OCI-LY3 (cell line): ENCODE measurements around the gene GALNS.

Experiments
- H2AFZ ChIP-seq: fragments of 200-600, 300-600 bp; shearing (Covaris generic); 2 replicates; pipeline ENCODE4 v1.6.0; 2014; ENCODE audit warnings: antibody characterized with exemption, low read depth, low read length
- H3K27ac ChIP-seq: fragments of 200-600, 300-600 bp; sonication (generic); 2 replicates; pipeline ENCODE4 v1.5.1; 2014; ENCODE audit warnings: mild to moderate bottlenecking, low read length, moderate library complexity, mixed read lengths
- H3K27me3 ChIP-seq: fragments of 200-600, 300-600 bp; sonication (generic); 2 replicates; pipeline ENCODE4 v1.6.1; 2014; ENCODE audit warnings: low read depth, low read length, mixed read lengths
- H3K36me3 ChIP-seq: fragments of 200-600, 300-600 bp; sonication (generic); replicated peaks from 2 replicates; pipeline ENCODE3; 2014; ENCODE audit warnings: low read depth, low read length, mixed read lengths
- H3K4me1 ChIP-seq: fragments of 300-600, 200-600 bp; sonication (generic); 2 replicates; pipeline ENCODE4 v1.6.1; 2014; ENCODE audit warnings: low read length, mixed read lengths
- H3K4me2 ChIP-seq: fragments of 200-600, 300-600 bp; sonication (generic); 2 replicates; pipeline ENCODE4 v1.6.1; 2014; ENCODE audit warnings: low read length, mixed read lengths
- H3K4me3 ChIP-seq: fragments of 300-600, 200-600 bp; sonication (generic); 2 replicates; pipeline ENCODE4 v1.5.1; 2014; ENCODE audit warnings: antibody characterized with exemption, mild to moderate bottlenecking, low read length, moderate library complexity
- H3K79me2 ChIP-seq: fragments of 300-600, 200-600 bp; shearing (Covaris generic); 2 replicates; pipeline ENCODE4 v1.6.1; 2014; ENCODE audit warnings: mild to moderate bottlenecking, low read length, mixed read lengths
- H3K9ac ChIP-seq: fragments of 300-600, 200-600 bp; shearing (Covaris generic); 2 replicates; pipeline ENCODE4 v1.6.0; 2014; ENCODE audit warnings: mild to moderate bottlenecking, low read length, moderate library complexity
- H3K9me3 ChIP-seq: fragments of 200-600, 300-600 bp; shearing (Covaris generic); 2 replicates; pipeline ENCODE4 v1.6.1; 2014; ENCODE audit warnings: low read length, mixed read lengths; ENCODE audit not compliant: insufficient read depth
- H4K20me1 ChIP-seq: fragments of 200-600, 300-600 bp; sonication (generic); 2 replicates; pipeline ENCODE4 v1.6.1; 2016; ENCODE audit warnings: low read length, mixed read lengths; ENCODE audit not compliant: insufficient read depth
- EZH2phosphoT487 ChIP-seq: fragments of 200-600 bp; shearing (Covaris generic); IDR thresholded peaks from 2 replicates; pipeline ENCODE4 v1.6.1; 2018; ENCODE audit warnings: antibody characterized with exemption, mixed run types, low read depth
- TF ChIP-seq, protein P1 (sequence below): fragments of 200-600, 300-600 bp; sonication (generic); IDR thresholded peaks from 2 replicates; pipeline ENCODE4 v1.5.1; 2014; ENCODE audit warnings: antibody characterized with exemption, low read length, low read depth

Gene GALNS

DNA sequence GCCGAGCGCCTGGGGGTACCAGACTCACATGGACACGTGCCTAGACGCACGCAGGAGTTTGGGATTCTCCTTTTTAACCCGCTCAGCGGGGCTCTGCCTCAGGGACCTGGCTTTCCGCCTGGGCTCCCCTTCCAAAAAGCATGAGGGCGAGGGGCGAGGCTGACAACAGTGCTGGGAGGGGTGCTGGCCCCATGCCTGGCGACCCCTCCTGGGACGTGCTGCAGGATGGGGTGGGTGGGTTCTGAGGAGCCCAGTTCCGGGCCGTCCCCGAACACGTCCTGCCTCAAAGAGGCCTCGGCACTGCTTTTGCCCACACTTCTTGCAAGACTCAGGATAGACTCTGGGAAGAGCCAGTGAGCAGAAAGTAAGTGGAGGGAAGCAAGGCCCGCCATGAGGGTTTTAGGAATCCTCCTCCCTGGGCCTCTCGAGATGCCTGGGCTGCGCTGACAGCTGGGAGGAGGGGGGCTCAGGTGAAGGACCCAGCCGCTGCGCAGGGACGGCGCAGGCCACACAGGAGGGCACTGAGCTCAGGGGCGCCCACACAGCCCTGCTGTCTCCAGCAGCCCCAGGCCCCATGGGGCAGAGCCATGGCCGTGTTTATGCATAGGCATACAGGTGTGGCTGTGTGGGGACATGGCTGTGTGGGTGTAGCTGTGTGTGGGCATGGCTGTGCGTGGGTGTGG is 25.1 kb upstream of the GALNS start:
- Histone ChIP-seq H3K27ac (no peak overlapping the region), H3K9ac (no peak overlapping the region), H4K20me1 (no peaks in the 10 kb centered on the region), H2AFZ (no peak overlapping the region), H3K27me3 (no peaks in the 10 kb centered on the region), H3K9me3 (no peaks in the 10 kb centered on the region), H3K4me2 (no peak overlapping the region), H3K79me2 (no peaks in the 10 kb centered on the region), H3K36me3 (peaks cover 66% of the 10 kb centered on the region), H3K4me3 (no peak overlapping the region), H3K4me1 (no peaks in the 10 kb centered on the region)
- TF ChIP-seq, protein P1, sequence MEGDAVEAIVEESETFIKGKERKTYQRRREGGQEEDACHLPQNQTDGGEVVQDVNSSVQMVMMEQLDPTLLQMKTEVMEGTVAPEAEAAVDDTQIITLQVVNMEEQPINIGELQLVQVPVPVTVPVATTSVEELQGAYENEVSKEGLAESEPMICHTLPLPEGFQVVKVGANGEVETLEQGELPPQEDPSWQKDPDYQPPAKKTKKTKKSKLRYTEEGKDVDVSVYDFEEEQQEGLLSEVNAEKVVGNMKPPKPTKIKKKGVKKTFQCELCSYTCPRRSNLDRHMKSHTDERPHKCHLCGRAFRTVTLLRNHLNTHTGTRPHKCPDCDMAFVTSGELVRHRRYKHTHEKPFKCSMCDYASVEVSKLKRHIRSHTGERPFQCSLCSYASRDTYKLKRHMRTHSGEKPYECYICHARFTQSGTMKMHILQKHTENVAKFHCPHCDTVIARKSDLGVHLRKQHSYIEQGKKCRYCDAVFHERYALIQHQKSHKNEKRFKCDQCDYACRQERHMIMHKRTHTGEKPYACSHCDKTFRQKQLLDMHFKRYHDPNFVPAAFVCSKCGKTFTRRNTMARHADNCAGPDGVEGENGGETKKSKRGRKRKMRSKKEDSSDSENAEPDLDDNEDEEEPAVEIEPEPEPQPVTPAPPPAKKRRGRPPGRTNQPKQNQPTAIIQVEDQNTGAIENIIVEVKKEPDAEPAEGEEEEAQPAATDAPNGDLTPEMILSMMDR: no peak
- no peak for TF ChIP-seq EZH2phosphoT487

DNA sequence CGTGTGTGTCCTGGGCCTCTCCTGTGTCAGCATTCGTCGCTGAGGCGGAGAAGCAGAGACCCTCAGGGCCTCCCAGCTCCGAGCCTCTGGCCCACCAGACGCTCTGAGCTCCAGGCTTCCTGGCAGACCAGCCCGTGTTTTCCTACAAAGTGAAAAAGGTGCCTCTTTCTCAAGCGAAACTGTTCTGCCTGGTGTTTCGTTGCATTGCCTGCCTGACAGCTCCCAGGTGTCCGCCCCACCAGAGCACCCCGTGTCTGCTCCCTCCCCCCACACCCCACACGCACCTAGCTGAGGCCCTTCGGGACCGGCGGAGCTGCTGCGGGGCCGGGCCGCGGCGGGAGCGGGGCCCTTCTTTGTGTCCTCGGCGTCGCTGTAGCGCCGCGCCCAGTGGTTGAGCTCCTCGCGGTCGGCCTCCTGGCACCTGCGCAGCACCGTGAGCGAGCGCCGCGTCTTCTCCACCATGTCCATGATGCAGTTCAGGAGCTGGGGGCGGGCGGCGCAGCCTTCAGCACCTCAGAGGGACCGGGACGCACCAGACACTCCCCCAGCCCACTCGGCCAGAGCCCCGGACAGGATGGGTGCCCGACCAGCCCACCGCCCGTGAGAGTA is 24.4 kb upstream of the GALNS start:
- no peak for TF ChIP-seq EZH2phosphoT487
- TF ChIP-seq, protein P1: no peak
- Histone ChIP-seq H3K9me3 (no peaks in the 10 kb centered on the region), H3K9ac (no peak overlapping the region), H3K79me2 (no peaks in the 10 kb centered on the region), H3K27ac (no peak overlapping the region), H3K36me3 (peaks cover 70% of the 10 kb centered on the region), H3K27me3 (no peaks in the 10 kb centered on the region), H3K4me1 (no peaks in the 10 kb centered on the region), H3K4me3 (no peak overlapping the region), H3K4me2 (no peak overlapping the region), H2AFZ (no peak overlapping the region), H4K20me1 (no peaks in the 10 kb centered on the region)

DNA sequence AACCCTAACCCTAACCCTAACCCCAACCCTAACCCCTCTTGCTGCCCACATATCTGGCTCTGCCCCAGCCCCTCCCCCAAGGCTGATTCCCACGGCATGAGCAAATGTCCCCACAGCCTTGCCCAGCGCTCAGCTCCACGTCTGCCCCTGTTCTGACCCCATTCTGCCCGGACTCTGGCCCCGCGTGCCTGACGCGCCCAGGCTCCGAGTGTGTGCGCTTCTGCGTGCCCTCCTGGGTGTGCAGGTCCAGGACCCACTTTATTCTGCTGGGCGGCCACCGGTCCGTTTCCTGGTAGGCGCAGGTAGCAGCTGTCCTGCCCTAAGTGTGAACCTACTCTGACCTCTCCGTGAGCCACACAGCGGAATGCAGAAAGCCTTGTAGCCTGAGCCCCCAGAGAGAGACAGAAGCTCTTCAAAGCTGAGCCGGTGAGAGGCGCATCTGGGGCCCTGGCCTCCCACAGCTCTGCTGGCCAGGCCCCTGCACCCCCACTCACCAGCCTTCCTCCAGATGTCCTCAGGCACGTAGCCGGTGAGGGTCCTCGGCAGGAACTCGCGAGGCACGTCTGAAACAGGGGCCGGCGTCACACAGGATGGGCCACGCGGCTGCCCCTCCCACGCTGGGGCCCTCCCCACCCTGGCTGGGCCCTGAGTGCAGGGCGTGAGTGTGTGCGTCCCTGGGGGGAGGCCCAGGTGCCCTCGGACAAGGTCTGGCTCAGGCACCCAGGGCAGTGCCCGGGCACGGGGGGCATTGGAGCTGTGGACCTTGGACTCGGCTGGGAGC is 23.7 kb upstream of the GALNS start:
- H3K36me3 ChIP-seq: peaks cover 65% of the 10 kb centered on the region
- no peak overlapping the region for H3K4me3 ChIP-seq
- no peaks in the 10 kb centered on the region for H4K20me1 ChIP-seq

DNA sequence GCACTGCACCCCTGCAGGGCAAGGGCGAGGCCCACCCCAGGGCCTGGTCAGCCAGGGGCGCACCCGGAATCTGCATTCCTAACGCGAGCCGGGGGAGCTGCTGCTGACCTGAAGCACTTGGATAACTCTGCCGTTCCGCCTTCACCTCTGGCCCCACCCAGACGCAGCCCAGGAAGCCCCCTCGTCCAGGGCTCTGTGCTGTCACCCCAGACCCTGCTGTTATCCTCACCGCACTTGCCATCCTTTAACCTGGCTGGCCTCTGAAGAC is 23.0 kb upstream of the GALNS start:
- no peaks in the 10 kb centered on the region for H4K20me1 ChIP-seq
- no peaks in the 10 kb centered on the region for H3K4me1 ChIP-seq
- no peaks in the 10 kb centered on the region for H3K27me3 ChIP-seq

More for the DNA sequence above, 23.7 kb upstream of the GALNS start:
- no peak overlapping the region for H3K27ac ChIP-seq
- no peaks in the 10 kb centered on the region for H3K4me1 ChIP-seq
- H2AFZ ChIP-seq: no peak overlapping the region
- TF ChIP-seq, protein P1: no peak
- no peak for TF ChIP-seq EZH2phosphoT487
- H3K27me3 ChIP-seq: no peaks in the 10 kb centered on the region
- H3K9ac ChIP-seq: no peak overlapping the region
- no peaks in the 10 kb centered on the region for H3K9me3 ChIP-seq
- H3K4me2 ChIP-seq: no peak overlapping the region
- H3K79me2 ChIP-seq: no peaks in the 10 kb centered on the region

More for the DNA sequence above, 23.0 kb upstream of the GALNS start:
- Histone ChIP-seq H3K4me2 (no peak overlapping the region), H3K27ac (no peak overlapping the region), H3K9me3 (no peaks in the 10 kb centered on the region), H3K79me2 (no peaks in the 10 kb centered on the region), H3K9ac (no peak overlapping the region), H3K4me3 (no peak overlapping the region), H3K36me3 (peaks cover 65% of the 10 kb centered on the region), H2AFZ (no peak overlapping the region)
- TF ChIP-seq, protein P1: no peak
- no peak for TF ChIP-seq EZH2phosphoT487
